Endothelial cell (in vitro differentiated cells): ENCODE results near the gene AKAP13. TPM values are rescaled to one million over a fixed set of nuclear protein-coding genes. Genes with fewer than 3 reads are reported as not detected.

ENCODE experiments used
- DNase-seq: peaks from one replicate; pipeline ENCODE4 v3.0.0; 2021; ENCODE audit warnings: low spot score
- H3K27ac Mint-ChIP-seq: one replicate; pipeline ENCODE4 v1.8.0; 2021; ENCODE audit warnings: mixed read lengths, inconsistent platforms; ENCODE audit not compliant: unreplicated experiment
- H3K27me3 Mint-ChIP-seq: one replicate; pipeline ENCODE4 v1.8.0; 2021; ENCODE audit warnings: mild to moderate bottlenecking, moderate library complexity, mixed read lengths, inconsistent platforms; ENCODE audit not compliant: unreplicated experiment
- H3K36me3 Mint-ChIP-seq: one replicate; pipeline ENCODE4 v1.8.0; 2021; ENCODE audit warnings: mild to moderate bottlenecking, low read depth, mixed read lengths, inconsistent platforms; ENCODE audit not compliant: unreplicated experiment
- H3K4me1 Mint-ChIP-seq: one replicate; pipeline ENCODE4 v1.8.0; 2021; ENCODE audit warnings: mild to moderate bottlenecking, mixed read lengths, inconsistent platforms; ENCODE audit not compliant: unreplicated experiment
- H3K4me3 Mint-ChIP-seq: one replicate; pipeline ENCODE4 v1.8.0; 2021; ENCODE audit warnings: mild to moderate bottlenecking, mixed read lengths, inconsistent platforms; ENCODE audit not compliant: unreplicated experiment
- H3K9me3 Mint-ChIP-seq: one replicate; pipeline ENCODE4 v1.8.0; 2021; ENCODE audit warnings: mixed read lengths, inconsistent platforms; ENCODE audit not compliant: unreplicated experiment
- total RNA-seq: library from RNA; stranded (reverse); fragmentation: NEBNext Ultra II Directional; extraction: Animal tissue kit (Norgen Biotek cat#: 25700); gene quantifications from one replicate; pipeline ENCODE4 v1.2.1, GENCODE V29; 2021; ENCODE audit not compliant: unreplicated experiment
- TF ChIP-seq, protein P1 (sequence below): fragments of 200-600 bp; sonication (generic); IDR thresholded peaks from one replicate; pipeline ENCODE4 v1.5.0; 2021; ENCODE audit warnings: antibody characterized with exemption; ENCODE audit not compliant: unreplicated experiment

The AKAP13 gene
- total RNA-seq, 1 donor from 2014 or later = 249 TPM

DNA sequence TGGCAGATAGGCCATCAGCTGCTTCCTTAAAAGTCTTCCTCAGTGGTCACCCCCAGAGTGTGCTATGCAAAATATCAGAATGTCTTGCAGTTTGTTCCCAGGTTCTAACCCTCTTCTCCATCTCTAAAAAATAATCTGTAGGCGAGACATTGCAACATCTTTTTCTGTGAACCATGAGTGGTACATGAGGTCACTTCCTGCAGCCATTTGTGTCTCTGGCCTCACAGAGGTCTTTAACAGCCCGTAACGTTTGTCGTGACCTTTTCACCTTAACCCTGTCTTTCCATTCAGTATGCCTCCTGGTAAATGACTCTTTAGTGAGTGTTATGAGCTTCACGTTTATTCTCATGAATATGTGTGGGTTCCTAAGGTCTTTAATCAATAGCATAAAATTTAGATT, 269.0 kb downstream of the AKAP13 start:
- peaks cover 31% of the 10 kb centered on the region for H3K36me3 Mint-ChIP-seq
- no peak overlapping the region for H3K4me3 Mint-ChIP-seq
- DNase-seq = no peak
- H3K9me3 Mint-ChIP-seq = no peaks in the 10 kb centered on the region
- peaks cover 6% of the 10 kb centered on the region for H3K27me3 Mint-ChIP-seq
- TF ChIP-seq, protein P1, sequence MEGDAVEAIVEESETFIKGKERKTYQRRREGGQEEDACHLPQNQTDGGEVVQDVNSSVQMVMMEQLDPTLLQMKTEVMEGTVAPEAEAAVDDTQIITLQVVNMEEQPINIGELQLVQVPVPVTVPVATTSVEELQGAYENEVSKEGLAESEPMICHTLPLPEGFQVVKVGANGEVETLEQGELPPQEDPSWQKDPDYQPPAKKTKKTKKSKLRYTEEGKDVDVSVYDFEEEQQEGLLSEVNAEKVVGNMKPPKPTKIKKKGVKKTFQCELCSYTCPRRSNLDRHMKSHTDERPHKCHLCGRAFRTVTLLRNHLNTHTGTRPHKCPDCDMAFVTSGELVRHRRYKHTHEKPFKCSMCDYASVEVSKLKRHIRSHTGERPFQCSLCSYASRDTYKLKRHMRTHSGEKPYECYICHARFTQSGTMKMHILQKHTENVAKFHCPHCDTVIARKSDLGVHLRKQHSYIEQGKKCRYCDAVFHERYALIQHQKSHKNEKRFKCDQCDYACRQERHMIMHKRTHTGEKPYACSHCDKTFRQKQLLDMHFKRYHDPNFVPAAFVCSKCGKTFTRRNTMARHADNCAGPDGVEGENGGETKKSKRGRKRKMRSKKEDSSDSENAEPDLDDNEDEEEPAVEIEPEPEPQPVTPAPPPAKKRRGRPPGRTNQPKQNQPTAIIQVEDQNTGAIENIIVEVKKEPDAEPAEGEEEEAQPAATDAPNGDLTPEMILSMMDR = no peak
- peak overlapping the region; percentile 10 for H3K27ac Mint-ChIP-seq
- peaks cover 21% of the 10 kb centered on the region for H3K4me1 Mint-ChIP-seq

- peaks cover 10% of the 10 kb centered on the region for H3K27me3 Mint-ChIP-seq
- no peak for DNase-seq
- H3K4me3 Mint-ChIP-seq = no peak overlapping the region
- H3K9me3 Mint-ChIP-seq = no peaks in the 10 kb centered on the region
- TF ChIP-seq, protein P1 = no peak
- no peak overlapping the region for H3K27ac Mint-ChIP-seq
- peaks cover 30% of the 10 kb centered on the region for H3K36me3 Mint-ChIP-seq
- H3K4me1 Mint-ChIP-seq = peaks cover 21% of the 10 kb centered on the region
Measured at GRCh38 chr15:85651548-85651947, 271.1 kb downstream of the AKAP13 start.

DNA sequence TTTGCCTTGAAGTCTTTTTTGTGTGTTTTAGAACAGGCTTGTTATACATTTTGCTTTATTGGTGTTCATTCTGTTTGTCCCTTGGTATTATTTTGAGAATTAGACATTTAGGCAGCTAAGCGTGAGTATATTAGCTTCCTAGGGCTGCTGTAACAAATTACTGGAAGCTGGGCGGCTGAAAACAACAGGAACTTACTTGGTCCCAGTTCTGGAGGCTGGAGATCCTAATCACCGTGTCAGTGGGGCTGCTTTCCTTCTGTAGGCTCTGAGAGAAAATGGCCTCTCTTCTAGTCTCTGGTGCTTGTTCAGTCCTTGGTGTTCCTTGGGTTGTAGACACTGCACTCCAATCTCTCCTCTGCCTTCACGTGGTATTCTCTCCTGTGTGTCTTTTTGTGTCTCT, 272.1 kb downstream of the AKAP13 start:
- Mint-ChIP-seq H3K4me3 (no peak overlapping the region), H3K4me1 (peaks cover 21% of the 10 kb centered on the region), H3K27ac (peak overlapping the region; percentile 74), H3K36me3 (peaks cover 22% of the 10 kb centered on the region), H3K27me3 (peaks cover 8% of the 10 kb centered on the region), H3K9me3 (no peaks in the 10 kb centered on the region)
- TF ChIP-seq, protein P1 = no peak
- DNase-seq = no peak

GRCh38 chr15:85657132-85657531, 276.7 kb downstream of the AKAP13 start:
- Mint-ChIP-seq H3K9me3 (no peaks in the 10 kb centered on the region), H3K36me3 (peaks cover 28% of the 10 kb centered on the region), H3K27ac (no peak overlapping the region), H3K4me3 (no peak overlapping the region), H3K27me3 (peaks cover 9% of the 10 kb centered on the region), H3K4me1 (peaks cover 15% of the 10 kb centered on the region)
- TF ChIP-seq, protein P1 = no peak
- DNase-seq = no peak

DNA sequence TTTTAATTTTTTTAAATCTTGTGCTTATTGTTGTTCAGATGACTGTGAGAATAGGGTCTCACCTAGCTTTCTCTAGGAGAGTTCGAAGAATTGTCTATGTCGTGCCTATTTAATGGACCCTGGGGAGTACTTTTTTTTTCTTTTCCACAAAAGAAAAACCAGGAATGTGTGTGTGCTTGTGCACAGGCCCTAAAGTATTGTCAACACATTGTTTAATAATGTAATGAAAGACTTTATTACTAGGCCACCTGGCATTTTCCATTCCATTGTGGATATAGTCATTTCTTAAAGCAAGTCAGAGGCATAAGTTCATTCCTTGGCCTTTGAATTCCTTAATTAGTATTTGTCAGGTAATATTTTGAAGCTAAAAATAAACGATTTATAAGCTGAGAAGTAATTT, 278.4 kb downstream of the AKAP13 start:
- TF ChIP-seq, protein P1 = no peak
- Mint-ChIP-seq H3K9me3 (no peaks in the 10 kb centered on the region), H3K27me3 (peaks cover 6% of the 10 kb centered on the region), H3K4me3 (no peak overlapping the region), H3K4me1 (peaks cover 8% of the 10 kb centered on the region), H3K36me3 (peaks cover 29% of the 10 kb centered on the region), H3K27ac (no peak overlapping the region)
- no peak for DNase-seq
